HFF-Myc (cell line): ENCODE data around the gene ZNF420.
"Not testable (repeated sequence)": the region's sequence is repeated elsewhere in the genome, so short reads cannot be mapped to it uniquely, and the experiment has no call there.

Experiments
- DNase-seq: peaks from one replicate; pipeline ENCODE4 v3.0.0-alpha.2; 2011; ENCODE audit warnings: low read depth; ENCODE audit errors: extremely low read depth
- H3K4me3 ChIP-seq: replicated peaks from 2 replicates; pipeline ENCODE4 v1.5.1; 2011; ENCODE audit warnings: low read depth, mild to moderate bottlenecking, control low read depth, low read length
- TF ChIP-seq, protein P1 (sequence below): IDR thresholded peaks from 2 replicates; pipeline ENCODE4 v1.5.1; 2012; ENCODE audit warnings: mild to moderate bottlenecking, low read depth, low read length, control low read depth; ENCODE audit errors: missing control alignments

The ZNF420 gene

DNA sequence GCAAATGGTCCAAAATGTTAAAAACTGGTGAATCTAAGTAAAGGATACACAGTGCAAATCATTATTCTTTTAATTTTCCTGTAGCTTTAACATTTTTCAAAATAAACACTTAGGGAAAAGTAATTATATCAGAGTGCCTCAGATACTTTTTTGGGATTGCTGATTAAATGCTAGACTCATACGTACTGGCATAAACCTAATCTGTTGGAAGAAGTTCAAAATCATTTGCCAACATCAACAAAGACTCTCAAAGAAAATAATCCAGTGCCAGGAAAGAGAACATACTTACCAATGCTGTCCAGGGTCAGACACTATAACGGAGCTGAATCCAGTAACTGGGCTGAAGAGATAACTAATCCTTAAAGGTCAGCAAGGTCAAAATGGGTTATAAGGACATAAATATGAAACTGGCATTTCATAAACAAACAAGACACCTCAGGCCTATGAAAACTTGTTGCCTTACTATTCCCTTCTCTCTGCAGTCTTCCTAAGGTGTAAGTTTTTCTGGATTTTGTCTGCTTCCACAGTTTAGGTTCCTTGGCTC, 3.3 kb upstream of the ZNF420 start:
- DNase-seq = no peak
- H3K4me3 ChIP-seq = no peak overlapping the region
- TF ChIP-seq, protein P1, sequence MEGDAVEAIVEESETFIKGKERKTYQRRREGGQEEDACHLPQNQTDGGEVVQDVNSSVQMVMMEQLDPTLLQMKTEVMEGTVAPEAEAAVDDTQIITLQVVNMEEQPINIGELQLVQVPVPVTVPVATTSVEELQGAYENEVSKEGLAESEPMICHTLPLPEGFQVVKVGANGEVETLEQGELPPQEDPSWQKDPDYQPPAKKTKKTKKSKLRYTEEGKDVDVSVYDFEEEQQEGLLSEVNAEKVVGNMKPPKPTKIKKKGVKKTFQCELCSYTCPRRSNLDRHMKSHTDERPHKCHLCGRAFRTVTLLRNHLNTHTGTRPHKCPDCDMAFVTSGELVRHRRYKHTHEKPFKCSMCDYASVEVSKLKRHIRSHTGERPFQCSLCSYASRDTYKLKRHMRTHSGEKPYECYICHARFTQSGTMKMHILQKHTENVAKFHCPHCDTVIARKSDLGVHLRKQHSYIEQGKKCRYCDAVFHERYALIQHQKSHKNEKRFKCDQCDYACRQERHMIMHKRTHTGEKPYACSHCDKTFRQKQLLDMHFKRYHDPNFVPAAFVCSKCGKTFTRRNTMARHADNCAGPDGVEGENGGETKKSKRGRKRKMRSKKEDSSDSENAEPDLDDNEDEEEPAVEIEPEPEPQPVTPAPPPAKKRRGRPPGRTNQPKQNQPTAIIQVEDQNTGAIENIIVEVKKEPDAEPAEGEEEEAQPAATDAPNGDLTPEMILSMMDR = no peak

GRCh38 chr19:37076524-37076923, 1.7 kb upstream of the ZNF420 start:
- H3K4me3 ChIP-seq, DNase-seq: not testable (repeated sequence)

DNA sequence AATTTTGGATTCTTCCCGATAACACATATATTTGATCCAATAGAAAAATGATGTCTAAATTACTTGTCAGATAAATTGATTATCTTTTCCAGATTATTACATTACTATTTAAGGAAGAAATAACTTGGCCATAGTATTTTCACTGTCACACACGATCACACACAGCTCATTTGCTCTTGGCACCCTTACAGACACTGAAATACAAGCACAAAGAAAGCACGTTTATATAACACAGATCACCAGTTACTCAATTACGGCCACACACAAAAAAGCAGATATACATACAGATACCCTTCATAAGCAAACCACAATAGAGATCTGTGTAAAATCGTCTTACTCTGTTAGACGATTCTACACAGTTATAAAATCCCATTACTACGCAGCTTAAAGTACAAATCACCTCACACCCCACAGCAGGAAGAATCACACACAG, 716 bp upstream of the ZNF420 start:
- peak overlapping the region; percentile 87 for H3K4me3 ChIP-seq
- DNase-seq = no peak
- TF ChIP-seq, protein P1 = no peak

DNA sequence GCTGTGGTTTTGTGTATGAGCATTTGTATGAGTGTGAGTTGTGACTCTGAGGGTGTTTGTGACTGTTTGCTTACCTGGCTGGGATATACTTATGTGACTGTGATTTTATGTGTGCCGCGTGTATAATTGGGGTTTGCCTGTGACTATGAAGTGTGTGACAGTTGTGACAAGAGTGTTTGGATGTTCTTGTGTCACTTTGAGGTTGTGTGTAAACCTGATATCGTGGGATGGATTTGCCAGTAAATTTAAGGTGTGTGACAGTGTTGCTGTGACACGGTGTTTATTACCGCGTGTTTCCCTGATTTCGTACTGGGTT, 442 bp downstream of the ZNF420 start:
- TF ChIP-seq, protein P1 = no peak
- DNase-seq = no peak

GRCh38 chr19:37079238-37079637, 1.0 kb downstream of the ZNF420 start:
- TF ChIP-seq, protein P1 = no peak
- peak overlapping the region; percentile 87 for H3K4me3 ChIP-seq
- DNase-seq = no peak

More for the DNA sequence above, 442 bp downstream of the ZNF420 start:
- peak overlapping the region; percentile 87 for H3K4me3 ChIP-seq

DNA sequence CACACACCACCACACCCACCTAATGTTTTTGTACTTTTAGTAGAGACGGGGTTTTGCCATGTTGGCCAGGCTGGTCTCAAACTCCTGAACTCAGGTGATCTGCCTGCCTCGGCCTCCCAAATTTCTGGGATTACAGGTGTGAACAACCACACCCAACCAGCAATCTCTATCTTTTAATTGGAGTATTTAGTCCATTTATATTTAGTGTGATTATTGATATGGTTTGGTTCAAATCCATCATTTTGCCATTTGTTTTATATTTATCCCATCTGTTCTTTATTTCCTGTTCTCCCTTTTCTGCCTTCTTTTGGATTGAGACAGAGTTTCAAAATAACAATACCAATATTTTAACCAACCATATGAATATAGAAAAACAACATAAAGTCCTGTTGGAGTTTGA, 4.1 kb downstream of the ZNF420 start:
- no peak for DNase-seq
- no peak overlapping the region for H3K4me3 ChIP-seq
- TF ChIP-seq, protein P1 = no peak

- DNase-seq = no peak
- TF ChIP-seq, protein P1 = no peak
- H3K4me3 ChIP-seq = no peak overlapping the region
Measured at GRCh38 chr19:37087110-37087509, 8.9 kb downstream of the ZNF420 start.
